PC-9 (cell line): ENCODE data around the gene NCOR2. TPM values are rescaled to one million over a fixed set of nuclear protein-coding genes. Genes with fewer than 3 reads are reported as not detected.

Experiments used
- BruUV-seq: library from RNA; stranded (reverse); fragments of 400-500 nt; replicated peaks from 2 replicates; lab custom pipeline; 2021; lab: Mats Ljungman, UMichigan
- CTCF ChIA-PET: fragments of 300-600 bp; sonication (Branson Sonifier 250); formaldehyde crosslinking; loops from one replicate; lab custom pipeline; 2022; ENCODE audit warnings: antibody characterized with exemption; lab: Charles Lee
- POLR2A ChIA-PET: fragments of 300-600 bp; sonication (Branson Sonifier 250); formaldehyde crosslinking; loops from one replicate; lab custom pipeline; 2022; ENCODE audit warnings: antibody characterized with exemption; ENCODE audit not compliant: unreplicated experiment; lab: Charles Lee
- DNase-seq, 2 experiments: peaks; one replicate each; pipeline versions ENCODE4 v3.0.0 to v3.0.0-alpha.2; 2015 to 2022; ENCODE audit warnings: mixed read lengths in 1 of 2
- H2AFZ ChIP-seq: fragments of 200-600 bp; sonication (generic); 2 replicates; pipeline ENCODE4 v1.8.1; 2017; ENCODE audit warnings: antibody characterized with exemption
- H3F3A ChIP-seq: fragments of 200-600 bp; sonication (generic); 2 replicates; pipeline ENCODE4 v1.8.1; 2017; ENCODE audit warnings: antibody characterized with exemption, mild to moderate bottlenecking, low read depth; ENCODE audit not compliant: insufficient read depth
- H3K27ac ChIP-seq: fragments of 200-600 bp; sonication (generic); 2 replicates; pipeline ENCODE4 v1.6.1; 2016; ENCODE audit warnings: mixed run types
- H3K27me3 ChIP-seq: fragments of 200-600 bp; sonication (generic); 2 replicates; pipeline ENCODE4 v1.6.1; 2016; ENCODE audit warnings: low read depth, mixed run types; ENCODE audit not compliant: insufficient read depth
- H3K36me3 ChIP-seq: fragments of 200-600 bp; sonication (generic); 2 replicates; pipeline ENCODE4 v1.6.1; 2016; ENCODE audit warnings: low read depth, mixed run types
- H3K4me1 ChIP-seq: fragments of 200-600 bp; sonication (generic); replicated peaks from 2 replicates; pipeline ENCODE4 v1.6.1; 2016; ENCODE audit warnings: mixed run types; ENCODE audit not compliant: insufficient read depth
- H3K4me2 ChIP-seq: fragments of 200-600 bp; sonication (generic); 2 replicates; pipeline ENCODE4 v1.6.1; 2017; ENCODE audit warnings: mixed run types
- H3K4me3 ChIP-seq: fragments of 200-600 bp; sonication (generic); 2 replicates; pipeline ENCODE4 v1.6.1; 2016; ENCODE audit warnings: mixed run types
- H3K79me2 ChIP-seq: fragments of 200-600 bp; sonication (generic); 2 replicates; pipeline ENCODE4 v1.6.1; 2017; ENCODE audit warnings: low read depth, mixed run types
- H3K9me2 ChIP-seq: fragments of 200-600 bp; sonication (generic); 2 replicates; pipeline ENCODE4 v1.8.1; 2017; ENCODE audit warnings: mild to moderate bottlenecking; ENCODE audit not compliant: insufficient read depth
- H3K9me3 ChIP-seq: fragments of 200-600 bp; sonication (generic); 2 replicates; pipeline ENCODE4 v1.8.1; 2016; ENCODE audit warnings: low read depth; ENCODE audit not compliant: insufficient read depth
- H4K20me1 ChIP-seq: fragments of 200-600 bp; sonication (generic); 2 replicates; pipeline ENCODE4 v1.8.1; 2017; ENCODE audit not compliant: insufficient read depth
- CTCF ChIP-seq: fragments of 200-600 bp; sonication (generic); conservative IDR thresholded peaks from 2 replicates; pipeline ENCODE4 v1.6.1; 2017; ENCODE audit warnings: mixed run types, antibody characterized with exemption, mild to moderate bottlenecking, moderate library complexity
- EZH2 ChIP-seq: fragments of 200-600 bp; sonication (generic); IDR thresholded peaks from 2 replicates; pipeline ENCODE4 v1.8.0; 2017; ENCODE audit warnings: antibody characterized with exemption, low read depth
- intact Hi-C: fragments of 100-400 bp; cut with micrococcal nuclease; formaldehyde crosslinking; loops from one replicate; pipeline ENCODE4 v1.10.0; 2022; ENCODE audit not compliant: unreplicated experiment
- total RNA-seq: library from RNA; stranded (reverse); gene quantifications from 2 replicates; pipeline ENCODE4 v1.2.3, GENCODE V29; 2021

The NCOR2 gene
- total RNA-seq, 1 experiment from 2014 or later = 319 TPM

DNA sequence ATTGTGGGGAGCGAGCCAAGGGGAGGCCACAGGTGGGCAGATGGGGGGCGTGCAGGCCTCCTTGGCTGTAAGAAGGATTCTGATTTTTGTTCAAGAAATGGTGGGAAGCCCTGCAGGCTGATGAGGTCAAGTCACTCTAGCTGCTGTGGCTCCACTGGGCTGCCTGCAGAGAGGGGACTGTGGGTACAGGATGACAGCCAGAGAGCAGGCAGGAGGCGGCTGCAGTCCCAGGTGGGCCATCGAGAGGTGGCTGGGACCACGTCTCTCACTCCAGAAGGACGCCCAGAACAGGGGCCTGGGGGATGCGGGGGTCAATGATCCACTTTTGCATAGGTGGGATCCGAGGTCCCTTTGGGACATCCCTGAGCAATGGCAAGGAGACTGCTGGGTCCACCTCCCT is 9.1 kb downstream of the NCOR2 start:
- no peak overlapping the region for H3K4me2 ChIP-seq
- TF ChIP-seq EZH2 (no peak), CTCF (no peak)
- no peaks in the 10 kb centered on the region for H3K9me2 ChIP-seq
- DNase-seq = no peak
- intact Hi-C loops = no loop called here
- BruUV-seq = no TSS peak
- H3K9me3 ChIP-seq = no peaks in the 10 kb centered on the region
- peaks cover 95% of the 10 kb centered on the region for H4K20me1 ChIP-seq
- peaks cover 100% of the 10 kb centered on the region for H3K79me2 ChIP-seq
- ChIA-PET POLR2A (no interaction called here), CTCF (no interaction called here)
- no peaks in the 10 kb centered on the region for H3K27me3 ChIP-seq
- no peak overlapping the region for H2AFZ ChIP-seq
- H3F3A ChIP-seq = peaks cover 7% of the 10 kb centered on the region
- no peaks in the 10 kb centered on the region for H3K36me3 ChIP-seq
- no peaks in the 10 kb centered on the region for H3K4me1 ChIP-seq
- H3K27ac ChIP-seq = no peak overlapping the region
- H3K4me3 ChIP-seq = no peak overlapping the region

DNA sequence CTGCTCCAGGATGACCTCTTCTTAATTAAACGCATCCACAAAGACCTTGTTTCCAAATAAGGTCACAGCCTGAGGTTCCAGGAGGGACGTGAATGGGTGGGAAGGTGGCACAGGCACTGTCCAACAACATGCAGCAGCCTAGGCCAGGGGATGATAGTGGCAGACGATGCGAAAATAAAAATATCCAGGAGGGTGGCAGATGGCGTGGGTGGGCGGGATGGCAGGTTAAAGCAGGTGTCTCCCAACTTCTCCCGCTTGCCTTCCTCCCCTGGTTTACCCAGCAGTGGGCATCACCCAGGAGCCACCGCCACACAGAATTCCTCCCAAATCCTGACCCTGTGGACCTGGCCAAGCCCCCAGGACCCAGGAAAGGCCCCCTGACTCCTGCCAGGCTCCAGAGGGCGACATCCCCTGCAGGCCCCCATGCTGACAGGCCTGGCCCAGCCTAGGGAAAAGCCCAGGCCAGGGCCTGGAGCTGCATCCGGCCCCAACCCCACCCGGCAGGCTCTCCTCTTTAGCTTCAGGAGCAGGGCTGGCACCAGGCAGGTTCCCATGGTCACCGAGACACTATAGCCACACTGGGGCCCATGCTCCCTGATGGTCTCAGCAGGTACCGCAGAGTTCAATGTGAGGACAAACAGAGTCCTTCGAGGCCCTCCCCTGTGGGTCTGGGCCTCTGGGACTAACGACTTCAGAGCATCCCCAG is 9.7 kb downstream of the NCOR2 start:
- no peak for TF ChIP-seq EZH2
- no peak for TF ChIP-seq CTCF
- intact Hi-C loops = no loop called here
- CTCF ChIA-PET = no interaction called here
- Histone ChIP-seq H3K79me2 (peaks cover 100% of the 10 kb centered on the region), H3K36me3 (no peaks in the 10 kb centered on the region), H3K9me3 (no peaks in the 10 kb centered on the region), H3K4me3 (no peak overlapping the region), H3K4me1 (peaks cover 4% of the 10 kb centered on the region), H3K27ac (no peak overlapping the region), H3K4me2 (no peak overlapping the region), H3K9me2 (no peaks in the 10 kb centered on the region), H2AFZ (no peak overlapping the region), H4K20me1 (peaks cover 95% of the 10 kb centered on the region), H3F3A (peaks cover 7% of the 10 kb centered on the region), H3K27me3 (no peaks in the 10 kb centered on the region)
- no peak for DNase-seq
- BruUV-seq = no TSS peak
- POLR2A ChIA-PET = no interaction called here

DNA sequence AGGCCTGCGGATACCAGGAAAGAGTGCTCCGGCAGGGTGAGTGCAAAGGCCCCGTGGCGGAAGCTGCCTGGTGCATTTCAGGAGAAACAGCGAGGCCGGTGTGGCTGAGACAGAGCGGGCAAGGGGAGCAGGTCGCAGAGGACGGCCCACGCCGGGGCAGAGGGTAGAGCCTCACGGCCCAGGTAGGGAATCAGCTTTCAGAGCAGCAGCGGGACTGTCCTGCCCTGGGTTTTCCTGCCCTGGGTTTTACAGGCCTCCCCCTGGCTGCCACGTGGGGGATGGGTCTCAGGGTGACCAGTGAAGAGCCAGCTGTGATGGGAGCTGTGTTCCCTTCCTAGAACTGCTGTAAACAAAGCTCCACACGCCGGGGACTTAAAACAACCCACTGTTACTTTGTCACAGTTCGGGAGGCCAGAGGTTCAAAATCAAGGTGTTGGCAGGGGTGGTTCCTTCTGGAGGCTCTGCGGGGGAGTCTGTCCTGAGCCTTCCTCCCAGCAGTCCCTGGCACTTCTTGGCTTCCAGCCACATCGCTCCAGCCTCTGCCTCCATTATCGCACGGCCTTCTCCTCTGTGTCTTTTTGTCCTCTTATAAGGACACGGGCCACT is 10.4 kb downstream of the NCOR2 start:
- peaks cover 10% of the 10 kb centered on the region for H3K4me1 ChIP-seq
- no TSS peak for BruUV-seq
- DNase-seq = no peak
- peaks cover 95% of the 10 kb centered on the region for H4K20me1 ChIP-seq
- H2AFZ ChIP-seq = no peak overlapping the region
- intact Hi-C loops = no loop called here
- no peak overlapping the region for H3K27ac ChIP-seq
- CTCF ChIA-PET = no interaction called here
- no peaks in the 10 kb centered on the region for H3K9me2 ChIP-seq
- no peak for TF ChIP-seq CTCF
- no peak for TF ChIP-seq EZH2
- no peak overlapping the region for H3K4me2 ChIP-seq
- POLR2A ChIA-PET = no interaction called here
- peaks cover 13% of the 10 kb centered on the region for H3F3A ChIP-seq
- no peaks in the 10 kb centered on the region for H3K27me3 ChIP-seq
- no peaks in the 10 kb centered on the region for H3K36me3 ChIP-seq
- H3K4me3 ChIP-seq = no peak overlapping the region
- H3K79me2 ChIP-seq = peaks cover 100% of the 10 kb centered on the region
- H3K9me3 ChIP-seq = no peaks in the 10 kb centered on the region
